Fibroblast of lung (primary cell): ENCODE data around the gene BMPR1A. TPM values are rescaled to one million over a fixed set of nuclear protein-coding genes. Genes with fewer than 3 reads are reported as not detected.

Source experiments
- DNase-seq, 2 donors: peaks; one replicate each; pipeline versions ENCODE4 v3.0.0 to v3.0.0-alpha.2; 2010; ENCODE audit warnings: low read depth in 2 of 2
- H2AFZ ChIP-seq: 2 replicates; pipeline ENCODE4 v1.5.1; 2012; ENCODE audit warnings: low read length, control low read depth, inconsistent platforms
- H3K27ac ChIP-seq: 2 replicates; pipeline ENCODE4 v1.5.1; 2011; ENCODE audit warnings: low read length, control low read depth; ENCODE audit not compliant: insufficient read depth
- H3K27me3 ChIP-seq: 2 replicates; pipeline ENCODE4 v1.5.1; 2011; ENCODE audit warnings: mild to moderate bottlenecking, low read length; ENCODE audit not compliant: control insufficient read depth, insufficient read depth
- H3K36me3 ChIP-seq: 2 replicates; pipeline ENCODE4 v1.5.1; 2011; ENCODE audit warnings: low read length; ENCODE audit not compliant: control insufficient read depth, insufficient read depth
- H3K4me1 ChIP-seq: 2 replicates; pipeline ENCODE4 v1.5.1; 2011; ENCODE audit warnings: low read length; ENCODE audit not compliant: control insufficient read depth, insufficient read depth; ENCODE audit errors: extremely low read depth
- H3K4me2 ChIP-seq: 2 replicates; pipeline ENCODE4 v1.5.1; 2011; ENCODE audit warnings: low read length, control low read depth; ENCODE audit not compliant: insufficient read depth; ENCODE audit errors: extremely low read depth
- H3K4me3 ChIP-seq, 4 experiments: fragments of 200-600 bp in 1 of 4; sonication (generic) in 1 of 4; replicated peaks in 1 of 4; 2 replicates each; pipeline ENCODE4 v1.5.1; 2011 to 2016; ENCODE audit warnings: low read length in 4 of 4, low read depth in 3 of 4, mild to moderate bottlenecking in 3 of 4, control low read depth in 2 of 4, inconsistent platforms in 1 of 4, mixed read lengths in 1 of 4; ENCODE audit not compliant: insufficient read depth in 1 of 4; ENCODE audit errors: control extremely low read depth in 1 of 4
- H3K79me2 ChIP-seq: 2 replicates; pipeline ENCODE4 v1.5.1; 2012; ENCODE audit warnings: mild to moderate bottlenecking, low read length, inconsistent platforms; ENCODE audit not compliant: control insufficient read depth, insufficient read depth
- H3K9ac ChIP-seq: 2 replicates; pipeline ENCODE4 v1.5.1; 2011; ENCODE audit warnings: mild to moderate bottlenecking, low read length, control low read depth; ENCODE audit not compliant: insufficient read depth
- H3K9me3 ChIP-seq: 2 replicates; pipeline ENCODE4 v1.5.1; 2012; ENCODE audit warnings: low read depth, low read length; ENCODE audit not compliant: control insufficient read depth, insufficient read depth
- H4K20me1 ChIP-seq: 2 replicates; pipeline ENCODE4 v1.5.1; 2011; ENCODE audit warnings: low read length; ENCODE audit not compliant: control insufficient read depth, insufficient read depth; ENCODE audit errors: extremely low read depth
- CTCF ChIP-seq, 2 donors: IDR thresholded peaks in 1 of 2; conservative IDR thresholded peaks in 1 of 2; 1 replicate in 1 of 2; 2 replicates in 1 of 2; pipeline ENCODE4 v1.5.1; 2011 to 2012; ENCODE audit warnings: low read length in 2 of 2, control low read depth in 1 of 2, inconsistent platforms in 1 of 2, low read depth in 1 of 2, mild to moderate bottlenecking in 1 of 2
- EZH2 ChIP-seq: IDR thresholded peaks from 2 replicates; pipeline ENCODE4 v1.5.1; 2012; ENCODE audit warnings: low read length, control low read depth, mild to moderate bottlenecking; ENCODE audit errors: missing control alignments
- polyA plus RNA-seq, 2 donors: library from polyadenylated mRNA; depleted of rRNA in 1 of 2; stranded (reverse) in 1 of 2; unstranded in 1 of 2; fragments of >200 nt; gene quantifications; 2 replicates each; pipeline ENCODE4 v1.2.1, GENCODE V29; 2011 to 2012; ENCODE audit warnings: missing spikeins in 1 of 2
- total RNA-seq: library from RNA; depleted of rRNA; stranded (reverse); fragments of >200 nt; gene quantifications from 2 replicates; pipeline ENCODE4 v1.2.1, GENCODE V29; 2014

Gene BMPR1A
- total and polyA plus RNA-seq, 2 donors (not counting 1 experiment from before 2014, with no cell fraction given) = 52.8 to 61.8 TPM

- peak in 1 of 2 donors; percentile 30 for DNase-seq
- no peak for TF ChIP-seq EZH2
- no peak for TF ChIP-seq CTCF (conservative IDR thresholded peaks at IDR 0.05 in 1 of 2, IDR thresholded peaks at IDR 0.05 in 1 of 2; ENCODE audit: low read depth in 1 of 2, low read length in 2 of 2)
- no peaks in the 10 kb centered on the region for H3K36me3 ChIP-seq
- no peaks in the 10 kb centered on the region for H3K27me3 ChIP-seq
- H2AFZ ChIP-seq = no peak overlapping the region
- no peak overlapping the region for H3K4me3 ChIP-seq
- H3K79me2 ChIP-seq = no peaks in the 10 kb centered on the region
- no peak overlapping the region for H3K9ac ChIP-seq
- no peaks in the 10 kb centered on the region for H3K9me3 ChIP-seq
- no peaks in the 10 kb centered on the region for H4K20me1 ChIP-seq
- no peak overlapping the region for H3K27ac ChIP-seq
- no peak overlapping the region for H3K4me2 ChIP-seq
- no peaks in the 10 kb centered on the region for H3K4me1 ChIP-seq
Observed at GRCh38 chr10:86730227-86730626, 26.2 kb upstream of the BMPR1A start.

- TF ChIP-seq EZH2 (no peak), CTCF (conservative IDR thresholded peaks at IDR 0.05 in 1 of 2, IDR thresholded peaks at IDR 0.05 in 1 of 2; ENCODE audit: low read depth in 1 of 2, low read length in 2 of 2) (no peak)
- Histone ChIP-seq H3K9ac (no peak overlapping the region), H4K20me1 (no peaks in the 10 kb centered on the region), H3K79me2 (no peaks in the 10 kb centered on the region), H3K27me3 (no peaks in the 10 kb centered on the region), H3K4me3 (no peak overlapping the region), H3K27ac (no peak overlapping the region), H3K9me3 (no peaks in the 10 kb centered on the region), H3K4me1 (no peaks in the 10 kb centered on the region), H3K4me2 (no peak overlapping the region), H3K36me3 (no peaks in the 10 kb centered on the region), H2AFZ (peak overlapping the region; percentile 5)
- no peak for DNase-seq
Observed at GRCh38 chr10:86732771-86733170, 23.6 kb upstream of the BMPR1A start.

GRCh38 chr10:86733260-86733671, 23.2 kb upstream of the BMPR1A start:
- TF ChIP-seq EZH2 = no peak
- no peak for TF ChIP-seq CTCF (conservative IDR thresholded peaks at IDR 0.05 in 1 of 2, IDR thresholded peaks at IDR 0.05 in 1 of 2; ENCODE audit: low read depth in 1 of 2, low read length in 2 of 2)
- Histone ChIP-seq H3K9me3 (no peaks in the 10 kb centered on the region), H3K27ac (no peak overlapping the region), H2AFZ (peak overlapping the region; percentile 5), H3K9ac (no peak overlapping the region), H3K27me3 (no peaks in the 10 kb centered on the region), H3K4me2 (peak overlapping the region; percentile 26), H3K79me2 (no peaks in the 10 kb centered on the region), H3K4me3 (no peak overlapping the region), H4K20me1 (no peaks in the 10 kb centered on the region), H3K4me1 (no peaks in the 10 kb centered on the region), H3K36me3 (no peaks in the 10 kb centered on the region)
- peak; percentile 12 to 48 for DNase-seq
